Testis (tissue), 2 donors: ENCODE measurements around the gene RCBTB1.
"Not testable (repeated sequence)": the region's sequence is repeated elsewhere in the genome, so short reads cannot be mapped to it uniquely, and the experiment has no call there.

Experiments used
- CTCF ChIP-seq, 3 experiments: fragments of 450-650 bp in 2 of 3; fragments of 200-600 bp in 1 of 3; sonication (generic) in 1 of 3; IDR thresholded peaks; one replicate each; pipeline ENCODE4 v1.5.1; 2016 to 2019; ENCODE audit warnings: antibody characterized with exemption in 3 of 3, mild to moderate bottlenecking in 2 of 3, moderate library complexity in 1 of 3
- POLR2A ChIP-seq: fragments of 450-650 bp; IDR thresholded peaks from one replicate; pipeline ENCODE4 v1.6.1; 2017; ENCODE audit warnings: antibody characterized with exemption, mild to moderate bottlenecking, moderate library complexity

- not testable (repeated sequence) for TF ChIP-seq CTCF (IDR thresholded peaks at IDR 0.05); POLR2A
Observed at GRCh38 chr13:49565461-49565860, 19.9 kb downstream of the RCBTB1 start.
